Fibroblast of peridontal ligament (primary cell): ENCODE data around the gene HSP90AA1.

ENCODE experiments used
- DNase-seq: peaks from one replicate; pipeline ENCODE4 v3.0.0-alpha.2; 2010; ENCODE audit errors: extremely low read depth

HSP90AA1 gene

GRCh38 chr14:102039157-102039556 is 47.7 kb downstream of the HSP90AA1 start:
- no peak for DNase-seq

GRCh38 chr14:102037686-102038085 is 49.2 kb downstream of the HSP90AA1 start:
- DNase-seq: no peak

- no peak for DNase-seq
These were observed 50.9 kb downstream of the HSP90AA1 start for GRCh38 chr14:102035914-102036313.

GRCh38 chr14:102034301-102034700 is 52.5 kb downstream of the HSP90AA1 start:
- no peak for DNase-seq

GRCh38 chr14:102033241-102033640 is 53.6 kb downstream of the HSP90AA1 start:
- no peak for DNase-seq
